Heart left ventricle (tissue), 16 donors: ENCODE data around the gene CDC7. TPM values are rescaled to one million over a fixed set of nuclear protein-coding genes. Genes with fewer than 3 reads are reported as not detected.

Experiments used
- ATAC-seq, 4 donors: fragments of 200-7000 bp; cut with Tn5 transposase; one replicate each; pipeline ENCODE4 v1.9.1; 2020 to 2022; ENCODE audit warnings: moderate library complexity in 4 of 4, mild to moderate bottlenecking in 3 of 4, moderate number of reproducible peaks in 1 of 4
- DNase-seq, 5 donors: peaks; one replicate each; pipeline ENCODE4 v3.0.0-alpha.2; 2020
- H3K27ac ChIP-seq, 12 donors: fragments of 200-600 bp; sonication (generic) in 4 of 12; one replicate each; pipeline versions ENCODE4 v1.5.0 to v1.8.0; 2016 to 2022; ENCODE audit warnings: mild to moderate bottlenecking in 2 of 12
- H3K27me3 ChIP-seq, 9 donors: fragments of 200-600 bp; sonication (generic) in 2 of 9; one replicate each; pipeline versions ENCODE4 v1.5.1 to v1.8.0; 2016 to 2022; ENCODE audit warnings: mild to moderate bottlenecking in 3 of 9
- H3K36me3 ChIP-seq, 9 donors: fragments of 200-600 bp; sonication (generic) in 2 of 9; one replicate each; pipeline versions ENCODE4 v1.5.0 to v1.8.0; 2018 to 2022; ENCODE audit warnings: mild to moderate bottlenecking in 2 of 9
- H3K4me1 ChIP-seq, 12 donors: fragments of 200-600 bp; sonication (generic) in 4 of 12; one replicate each; pipeline versions ENCODE4 v1.5.0 to v1.8.0; 2016 to 2022; ENCODE audit warnings: mild to moderate bottlenecking in 3 of 12
- H3K4me3 ChIP-seq, 12 donors: fragments of 200-600 bp; sonication (generic) in 4 of 12; one replicate each; pipeline versions ENCODE4 v1.5.0 to v1.8.0; 2017 to 2022; ENCODE audit warnings: mild to moderate bottlenecking in 9 of 12, moderate library complexity in 4 of 12
- H3K9me3 ChIP-seq, 12 donors: fragments of 200-600 bp; sonication (generic) in 4 of 12; one replicate each; pipeline versions ENCODE4 v1.5.0 to v1.8.0; 2016 to 2022; ENCODE audit warnings: mild to moderate bottlenecking in 1 of 12
- POLR2A ChIP-seq, 2 donors: fragments of 450-650 bp; IDR thresholded peaks; one replicate each; pipeline ENCODE4 v1.6.1; 2017; ENCODE audit warnings: antibody characterized with exemption in 2 of 2, mild to moderate bottlenecking in 2 of 2, moderate library complexity in 2 of 2
- WGBS, 4 donors: extraction: QIAGEN DNeasy Blood & Tissue Kit in 2 of 4; methylation state at CpG; one replicate each; pipeline versions ENCODE4 v1.1.5 to v1.1.7; 2013 to 2018; 5-methylcytosine and 5-hydroxymethylcytosine counted together
- intact Hi-C, 10 donors: fragments of 100-400 bp; cut with DNase I; formaldehyde crosslinking; loops; one replicate each; pipeline versions ENCODE4 v1.11.1 to v1.14.2; 2022
- polyA plus RNA-seq, 2 donors: library from polyadenylated mRNA; stranded (reverse); fragments of 200-250 nt; gene quantifications; one replicate each; pipeline ENCODE4 v1.2.3, GENCODE V29; 2013
- total RNA-seq, 9 donors: library from RNA; depleted of rRNA in 2 of 9; stranded (reverse); fragments of >200 nt in 2 of 9; fragmentation: NEBNext Ultra II Directional in 3 of 9; extraction: Animal tissue kit (Norgen Biotek cat#: 25700) in 3 of 9; gene quantifications; one replicate each; pipeline versions ENCODE4 v1.1.0 to v1.2.4, GENCODE V29; 2016 to 2023
- TF ChIP-seq, protein P1 (sequence below), 12 donors: fragments of 200-600 bp; sonication (generic) in 4 of 12; IDR thresholded peaks; one replicate each; pipeline versions ENCODE4 v1.5.0 to v1.8.0; 2018 to 2022; ENCODE audit warnings: antibody characterized with exemption in 12 of 12, mild to moderate bottlenecking in 5 of 12
- donor health status: ischemic (EF 13 %, LVEDD 7.1; RV severe dilation, severe dysfunction).
- donor health status: healthy with polysubstance abuse.
- donor health status: DM: no; HTN: yes; CAD: no.
- donor health status: DM: no; HTN: no; CAD: no.
- donor health status: ischemic (EF 25% LVEDD 6.9; RV normal size, moderate dysfunction).
- donor health status: ischemic (EF 25% LVEDD 5.7; RV mildly dilated, moderate dysfunction).
- donor health status: healthy.
- donor health status: DM: yes; HTN: yes; CAD: no.
- donor health status: ischemic (EF 35%, LVEDD 5.7; RV mildly dilated, moderate dysfunction).
- donor health status: nonischemic (EF 11% LVEDD 7.7; RV severe dilation, severe dysfunction).
- donor health status: DM: yes; HTN: yes; CAD: no.
- donor health status: PGD.
- donor health status: ischemic (EF 29% LVEDD 5.4; RV normal size, mild dysfunction).
- donor health status: nonischemic (EF 23%, LVEDD 6.1; RV moderate dilation, normal function).

CDC7 gene
- total and polyA plus RNA-seq, 11 donors = 0.30 to 6.3 (median 0.97) TPM

GRCh38 chr1:91535441-91535840 is 34.8 kb downstream of the CDC7 start:
- H3K27ac ChIP-seq = no peak overlapping the region
- no peaks in the 10 kb centered on the region for H3K36me3 ChIP-seq
- ATAC-seq (no peak), DNase-seq (no peak)
- 96 to 97% (median 96%) methylated on average over 33 to 34 of the region's 34 CpGs for WGBS, 4 donors
- H3K27me3 ChIP-seq = no peaks in the 10 kb centered on the region
- H3K4me3 ChIP-seq = no peak overlapping the region
- TF ChIP-seq, protein P1, sequence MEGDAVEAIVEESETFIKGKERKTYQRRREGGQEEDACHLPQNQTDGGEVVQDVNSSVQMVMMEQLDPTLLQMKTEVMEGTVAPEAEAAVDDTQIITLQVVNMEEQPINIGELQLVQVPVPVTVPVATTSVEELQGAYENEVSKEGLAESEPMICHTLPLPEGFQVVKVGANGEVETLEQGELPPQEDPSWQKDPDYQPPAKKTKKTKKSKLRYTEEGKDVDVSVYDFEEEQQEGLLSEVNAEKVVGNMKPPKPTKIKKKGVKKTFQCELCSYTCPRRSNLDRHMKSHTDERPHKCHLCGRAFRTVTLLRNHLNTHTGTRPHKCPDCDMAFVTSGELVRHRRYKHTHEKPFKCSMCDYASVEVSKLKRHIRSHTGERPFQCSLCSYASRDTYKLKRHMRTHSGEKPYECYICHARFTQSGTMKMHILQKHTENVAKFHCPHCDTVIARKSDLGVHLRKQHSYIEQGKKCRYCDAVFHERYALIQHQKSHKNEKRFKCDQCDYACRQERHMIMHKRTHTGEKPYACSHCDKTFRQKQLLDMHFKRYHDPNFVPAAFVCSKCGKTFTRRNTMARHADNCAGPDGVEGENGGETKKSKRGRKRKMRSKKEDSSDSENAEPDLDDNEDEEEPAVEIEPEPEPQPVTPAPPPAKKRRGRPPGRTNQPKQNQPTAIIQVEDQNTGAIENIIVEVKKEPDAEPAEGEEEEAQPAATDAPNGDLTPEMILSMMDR (IDR thresholded peaks at IDR 0.05) = no peak
- TF ChIP-seq POLR2A (IDR thresholded peaks at IDR 0.05) = no peak
- peaks cover 0 to 6% (median 0%) of the 10 kb centered on the region in 12 donors for H3K4me1 ChIP-seq
- H3K9me3 ChIP-seq = no peaks in the 10 kb centered on the region
- intact Hi-C loops = loop anchor here in 2 of 10 donors (10.0 kb wide), 2 partner anchors 69 to 149 kb away; no protein-coding TSS in a partner anchor

GRCh38 chr1:91537281-91537986 is 36.8 kb downstream of the CDC7 start:
- Histone ChIP-seq H3K27ac (peak overlapping the region in 3 of 12 donors; percentile 8 to 35 (median 20)), H3K9me3 (no peaks in the 10 kb centered on the region), H3K27me3 (no peaks in the 10 kb centered on the region), H3K36me3 (no peaks in the 10 kb centered on the region), H3K4me1 (peaks cover 0 to 6% (median 0%) of the 10 kb centered on the region in 12 donors), H3K4me3 (no peak overlapping the region)
- no peak for DNase-seq
- peak in 2 of 4 donors; percentile 62 to 68 for ATAC-seq
- intact Hi-C loops = loop anchor here in 2 of 10 donors (10.0 kb wide), 2 partner anchors 67 to 147 kb away; no protein-coding TSS in a partner anchor
- no peak for TF ChIP-seq POLR2A (IDR thresholded peaks at IDR 0.05)
- TF ChIP-seq, protein P1 (IDR thresholded peaks at IDR 0.05) = no peak

GRCh38 chr1:91537987-91538304 is 37.3 kb downstream of the CDC7 start:
- peak overlapping the region in 1 of 12 donors; percentile 35 for H3K27ac ChIP-seq
- H3K27me3 ChIP-seq = no peaks in the 10 kb centered on the region
- no peaks in the 10 kb centered on the region for H3K36me3 ChIP-seq
- DNase-seq = no peak
- WGBS, 4 donors = 67 to 72% (median 71%) methylated on average over 2 of the region's 2 CpGs
- TF ChIP-seq, protein P1 (IDR thresholded peaks at IDR 0.05) = no peak
- no peak for TF ChIP-seq POLR2A (IDR thresholded peaks at IDR 0.05)
- no peak for ATAC-seq
- H3K4me1 ChIP-seq = peaks cover 0 to 7% (median 0%) of the 10 kb centered on the region in 12 donors
- intact Hi-C loops = loop anchor here in 2 of 10 donors (10.0 kb wide), 2 partner anchors 67 to 147 kb away; no protein-coding TSS in a partner anchor
- H3K9me3 ChIP-seq = no peaks in the 10 kb centered on the region
- no peak overlapping the region for H3K4me3 ChIP-seq

DNA sequence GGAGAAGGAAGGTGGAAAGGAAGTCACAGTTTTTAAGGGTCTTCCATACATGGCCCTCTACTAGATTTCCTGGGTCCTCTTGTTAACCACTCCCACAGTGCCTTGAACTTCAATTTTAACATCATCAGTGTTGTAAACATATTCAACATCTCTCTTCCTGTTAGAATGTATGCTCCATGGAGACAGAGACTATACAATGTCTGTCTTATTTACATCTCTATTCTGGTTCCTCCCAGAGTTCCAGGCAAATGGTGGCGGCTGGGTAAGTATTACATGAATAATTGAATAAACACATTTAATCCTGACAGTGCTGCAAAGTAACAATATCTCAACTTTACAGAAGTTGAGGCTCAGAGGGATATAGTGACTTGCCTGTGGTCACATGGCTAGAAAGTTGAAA is 40.3 kb downstream of the CDC7 start:
- Histone ChIP-seq H3K4me3 (no peak overlapping the region), H3K27me3 (no peaks in the 10 kb centered on the region), H3K36me3 (no peaks in the 10 kb centered on the region), H3K27ac (no peak overlapping the region), H3K4me1 (peaks cover 0 to 7% (median 0%) of the 10 kb centered on the region in 12 donors), H3K9me3 (no peaks in the 10 kb centered on the region)
- WGBS, 4 donors = 93 to 100% (median 95%) methylated on average over 1 of the region's 1 CpG
- DNase-seq = no peak
- no peak for ATAC-seq
- TF ChIP-seq, protein P1 (IDR thresholded peaks at IDR 0.05) = no peak
- TF ChIP-seq POLR2A (IDR thresholded peaks at IDR 0.05) = no peak
- intact Hi-C loops = no loop called here
